DOHH2 (cell line): ENCODE data around the gene SPR.

Experiments
- H3F3A ChIP-seq: fragments of 200-600 bp; sonication (generic), shearing (Covaris generic); 2 replicates; pipeline ENCODE4 v1.6.0; 2016; ENCODE audit warnings: antibody characterized with exemption, mild to moderate bottlenecking; ENCODE audit not compliant: control insufficient read depth, insufficient read depth
- H3K27ac ChIP-seq: fragments of 200-600 bp; sonication (generic); 2 replicates; pipeline ENCODE4 v1.5.1; 2014; ENCODE audit warnings: low read depth, mild to moderate bottlenecking, low read length, moderate library complexity
- H3K27me3 ChIP-seq: fragments of 200-600 bp; sonication (generic); 2 replicates; pipeline ENCODE4 v1.6.1; 2014; ENCODE audit warnings: mild to moderate bottlenecking, low read length, mixed read lengths; ENCODE audit not compliant: control insufficient read depth
- H3K36me3 ChIP-seq: fragments of 200-600 bp; sonication (generic); 2 replicates; pipeline ENCODE4 v1.6.1; 2014; ENCODE audit warnings: mild to moderate bottlenecking, low read length, moderate library complexity, mixed read lengths; ENCODE audit not compliant: control insufficient read depth
- H3K4me1 ChIP-seq: fragments of 200-600 bp; sonication (generic); 2 replicates; pipeline ENCODE4 v1.6.1; 2014; ENCODE audit warnings: mild to moderate bottlenecking, low read length, mixed read lengths; ENCODE audit not compliant: control insufficient read depth
- H3K4me2 ChIP-seq: fragments of 200-600 bp; sonication (generic); 2 replicates; pipeline ENCODE4 v1.6.0; 2014; ENCODE audit warnings: mild to moderate bottlenecking, low read length, moderate library complexity
- H3K4me3 ChIP-seq: fragments of 200-600 bp; sonication (generic); 2 replicates; pipeline ENCODE4 v1.5.1; 2014; ENCODE audit warnings: mild to moderate bottlenecking, low read length, mixed read lengths
- H3K79me2 ChIP-seq: fragments of 200-600 bp; sonication (generic); 2 replicates; pipeline ENCODE4 v1.6.1; 2014; ENCODE audit warnings: mild to moderate bottlenecking, low read length, mixed read lengths; ENCODE audit not compliant: control insufficient read depth
- H3K9me2 ChIP-seq: fragments of 200-600 bp; sonication (generic); replicated peaks from 2 replicates; pipeline ENCODE4 v1.6.1; 2014; ENCODE audit warnings: mild to moderate bottlenecking, low read length, mixed read lengths; ENCODE audit not compliant: control insufficient read depth
- H3K9me3 ChIP-seq: fragments of 200-600 bp; sonication (generic); 2 replicates; pipeline ENCODE4 v1.6.1; 2014; ENCODE audit warnings: antibody characterized with exemption, low read length, mixed read lengths; ENCODE audit not compliant: control insufficient read depth, insufficient read depth
- H4K20me1 ChIP-seq: fragments of 200-600 bp; sonication (generic); 2 replicates; pipeline ENCODE4 v1.6.0; 2014; ENCODE audit warnings: low read depth, mild to moderate bottlenecking, antibody characterized with exemption, low read length, moderate library complexity; ENCODE audit not compliant: control insufficient read depth, insufficient read depth
- EZH2phosphoT487 ChIP-seq: fragments of 200-600 bp; sonication (generic); IDR thresholded peaks from 2 replicates; pipeline ENCODE4 v1.6.1; 2017; ENCODE audit warnings: borderline replicate concordance, mild to moderate bottlenecking, antibody characterized with exemption, low read length, moderate library complexity, mixed read lengths
- TF ChIP-seq, protein P1 (sequence below): fragments of 200-600 bp; sonication (generic); IDR thresholded peaks from one replicate; pipeline ENCODE4 v1.5.1; 2014; ENCODE audit warnings: antibody characterized with exemption, mild to moderate bottlenecking, low read depth, low read length; ENCODE audit not compliant: poor library complexity, severe bottlenecking

SPR gene

DNA sequence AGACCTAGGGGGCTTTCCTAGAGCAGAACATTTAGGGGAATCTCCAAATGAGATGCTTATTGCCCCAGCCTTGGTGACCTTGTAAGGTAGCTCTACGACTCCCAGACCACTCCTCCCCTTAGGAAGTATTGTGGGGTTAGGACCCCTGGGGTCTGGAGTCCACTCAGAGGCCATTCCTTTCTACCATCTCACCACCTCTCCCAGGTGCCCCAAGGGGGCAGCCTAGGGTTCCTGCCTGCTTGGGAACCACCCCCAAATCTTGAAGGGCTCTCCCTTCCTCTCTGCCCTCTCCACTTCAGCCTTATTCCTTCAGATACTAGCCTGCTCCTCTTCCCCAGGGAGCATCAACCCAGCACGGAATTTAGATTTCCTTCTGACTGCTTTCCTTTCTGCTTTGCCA lies 43.9 kb upstream of the SPR start:
- Histone ChIP-seq H3F3A (no peaks in the 10 kb centered on the region), H3K4me2 (no peak overlapping the region), H3K9me2 (no peaks in the 10 kb centered on the region), H3K4me3 (no peak overlapping the region), H4K20me1 (no peaks in the 10 kb centered on the region), H3K27me3 (no peaks in the 10 kb centered on the region), H3K4me1 (no peaks in the 10 kb centered on the region), H3K9me3 (no peaks in the 10 kb centered on the region), H3K36me3 (no peaks in the 10 kb centered on the region), H3K79me2 (no peaks in the 10 kb centered on the region), H3K27ac (no peak overlapping the region)
- TF ChIP-seq, protein P1, sequence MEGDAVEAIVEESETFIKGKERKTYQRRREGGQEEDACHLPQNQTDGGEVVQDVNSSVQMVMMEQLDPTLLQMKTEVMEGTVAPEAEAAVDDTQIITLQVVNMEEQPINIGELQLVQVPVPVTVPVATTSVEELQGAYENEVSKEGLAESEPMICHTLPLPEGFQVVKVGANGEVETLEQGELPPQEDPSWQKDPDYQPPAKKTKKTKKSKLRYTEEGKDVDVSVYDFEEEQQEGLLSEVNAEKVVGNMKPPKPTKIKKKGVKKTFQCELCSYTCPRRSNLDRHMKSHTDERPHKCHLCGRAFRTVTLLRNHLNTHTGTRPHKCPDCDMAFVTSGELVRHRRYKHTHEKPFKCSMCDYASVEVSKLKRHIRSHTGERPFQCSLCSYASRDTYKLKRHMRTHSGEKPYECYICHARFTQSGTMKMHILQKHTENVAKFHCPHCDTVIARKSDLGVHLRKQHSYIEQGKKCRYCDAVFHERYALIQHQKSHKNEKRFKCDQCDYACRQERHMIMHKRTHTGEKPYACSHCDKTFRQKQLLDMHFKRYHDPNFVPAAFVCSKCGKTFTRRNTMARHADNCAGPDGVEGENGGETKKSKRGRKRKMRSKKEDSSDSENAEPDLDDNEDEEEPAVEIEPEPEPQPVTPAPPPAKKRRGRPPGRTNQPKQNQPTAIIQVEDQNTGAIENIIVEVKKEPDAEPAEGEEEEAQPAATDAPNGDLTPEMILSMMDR: no peak
- TF ChIP-seq EZH2phosphoT487: no peak

DNA sequence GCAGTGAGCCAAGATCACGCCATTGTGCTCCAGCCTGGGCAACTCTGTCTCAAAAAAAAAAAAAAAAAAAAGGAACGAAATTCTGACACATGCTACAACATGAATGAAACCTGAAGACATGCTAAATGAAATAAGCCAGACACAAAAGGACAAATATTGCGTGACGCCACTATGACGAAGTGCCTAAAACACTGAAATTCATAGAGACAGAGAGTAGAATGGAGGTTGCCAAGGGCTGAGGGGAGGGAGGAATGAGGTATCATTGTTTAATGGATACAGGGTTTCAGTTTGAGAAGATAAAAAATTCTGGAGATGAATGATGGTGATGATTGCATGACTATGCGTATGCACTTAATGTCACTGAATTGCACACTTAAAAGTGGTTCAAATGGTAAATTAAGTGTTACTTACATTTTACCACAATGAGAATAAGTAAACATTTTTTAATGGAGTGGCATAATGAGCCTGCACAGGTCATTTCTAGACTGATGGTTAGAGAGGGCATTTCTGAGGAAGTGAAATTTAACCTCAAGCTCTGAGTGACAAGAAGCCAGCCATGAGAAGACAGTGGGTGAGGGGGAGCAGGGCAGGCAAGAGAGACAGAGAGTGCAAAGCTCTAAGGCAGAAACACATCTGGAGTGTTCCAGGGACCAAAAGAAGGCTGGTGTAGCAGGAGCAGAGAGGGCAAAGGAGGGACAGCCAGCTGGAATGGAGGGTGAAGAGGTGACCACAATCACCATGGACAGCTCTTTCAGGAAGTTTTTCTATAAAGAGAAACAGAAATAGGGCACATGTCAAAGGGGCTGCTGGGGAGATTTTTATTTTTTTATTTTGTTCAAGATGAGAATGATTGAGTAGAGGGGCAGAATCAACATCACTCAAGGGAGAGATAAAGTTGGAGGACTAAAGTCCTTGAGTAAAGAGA lies 40.8 kb upstream of the SPR start:
- H3K79me2 ChIP-seq: no peaks in the 10 kb centered on the region
- H4K20me1 ChIP-seq: no peaks in the 10 kb centered on the region
- no peaks in the 10 kb centered on the region for H3K27me3 ChIP-seq
- H3K27ac ChIP-seq: no peak overlapping the region
- TF ChIP-seq, protein P1: no peak
- no peak for TF ChIP-seq EZH2phosphoT487
- H3K9me2 ChIP-seq: no peaks in the 10 kb centered on the region
- no peaks in the 10 kb centered on the region for H3K4me1 ChIP-seq
- no peaks in the 10 kb centered on the region for H3F3A ChIP-seq
- no peak overlapping the region for H3K4me2 ChIP-seq
- H3K9me3 ChIP-seq: no peaks in the 10 kb centered on the region
- no peak overlapping the region for H3K4me3 ChIP-seq
- H3K36me3 ChIP-seq: no peaks in the 10 kb centered on the region

DNA sequence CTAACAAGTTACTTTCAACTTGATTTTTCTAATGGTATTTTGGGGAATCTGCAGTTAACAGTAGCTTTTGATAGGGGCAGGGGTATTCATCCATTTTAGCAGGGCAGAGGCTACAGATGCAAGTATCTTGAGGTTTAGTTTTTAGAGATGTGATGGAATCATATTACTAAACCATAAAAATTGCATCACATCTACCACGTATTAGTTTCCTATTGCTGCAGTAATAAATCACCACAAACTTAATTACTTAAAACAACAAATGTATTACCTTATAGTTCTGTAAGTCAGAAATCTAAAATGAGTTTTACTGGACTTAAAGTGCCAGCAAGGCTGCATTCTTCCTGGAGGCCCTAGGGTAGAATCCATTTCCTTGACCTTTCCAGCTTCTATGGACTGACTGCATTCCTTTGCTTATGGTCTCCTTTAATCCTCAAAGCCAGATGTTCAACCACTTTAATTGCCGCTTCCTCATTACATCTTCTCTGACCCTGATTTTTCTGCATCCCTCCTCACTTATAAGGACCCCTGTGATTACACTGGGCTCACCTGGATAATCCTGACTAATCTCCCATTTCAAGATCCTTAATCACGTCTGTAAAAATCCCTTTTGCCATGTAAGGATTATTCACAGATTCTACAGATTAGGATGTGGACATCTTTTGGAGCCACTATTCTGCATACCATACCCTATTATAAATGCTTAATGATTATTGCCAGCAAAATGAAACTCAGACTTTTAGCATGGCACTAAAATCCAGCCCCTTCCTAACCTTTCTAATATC lies 39.5 kb upstream of the SPR start:
- Histone ChIP-seq H3K36me3 (no peaks in the 10 kb centered on the region), H3K9me3 (no peaks in the 10 kb centered on the region), H3F3A (no peaks in the 10 kb centered on the region), H4K20me1 (no peaks in the 10 kb centered on the region), H3K9me2 (no peaks in the 10 kb centered on the region), H3K27me3 (no peaks in the 10 kb centered on the region), H3K79me2 (no peaks in the 10 kb centered on the region), H3K4me3 (no peak overlapping the region), H3K4me1 (no peaks in the 10 kb centered on the region), H3K4me2 (no peak overlapping the region), H3K27ac (no peak overlapping the region)
- no peak for TF ChIP-seq EZH2phosphoT487
- TF ChIP-seq, protein P1: no peak
